Esophagus squamous epithelium (tissue), 5 donors: ENCODE measurements around the gene CSHL1. TPM values are rescaled to one million over a fixed set of nuclear protein-coding genes. Genes with fewer than 3 reads are reported as not detected.

Source experiments
- DNase-seq: peaks from one replicate; lab custom pipeline; 2025; lab: John Stamatoyannopoulos, UW
- H3K27ac ChIP-seq, 4 donors: fragments of 200-600 bp; sonication (generic); one replicate each; pipeline ENCODE4 v1.5.1; 2016 to 2019; ENCODE audit warnings: mild to moderate bottlenecking in 1 of 4
- H3K27me3 ChIP-seq, 4 donors: fragments of 200-600 bp; sonication (generic); 1 replicate in 3 of 4; 2 replicates in 1 of 4; pipeline versions ENCODE4 v1.5.1 to v1.6.0; 2017 to 2021; ENCODE audit warnings: antibody characterized with exemption in 1 of 4
- H3K36me3 ChIP-seq, 3 donors: fragments of 200-600 bp; sonication (generic); one replicate each; pipeline ENCODE4 v1.5.1; 2016 to 2019
- H3K4me1 ChIP-seq, 3 donors: fragments of 200-600 bp; sonication (generic); one replicate each; pipeline ENCODE4 v1.5.1; 2017 to 2019
- H3K4me3 ChIP-seq, 4 donors: fragments of 200-600 bp; sonication (generic); 1 replicate in 3 of 4; 2 replicates in 1 of 4; pipeline ENCODE4 v1.5.1; 2016 to 2019; ENCODE audit warnings: mild to moderate bottlenecking in 2 of 4, moderate library complexity in 1 of 4
- H3K9me3 ChIP-seq, 3 donors: fragments of 200-600 bp; sonication (generic); one replicate each; pipeline ENCODE4 v1.5.1; 2016 to 2019
- CTCF ChIP-seq, 6 experiments: fragments of 450-650 bp in 4 of 6; fragments of 200-600 bp in 2 of 6; sonication (generic) in 2 of 6; IDR thresholded peaks; one replicate each; pipeline ENCODE4 v1.5.1; 2016 to 2019; ENCODE audit warnings: antibody characterized with exemption in 6 of 6, mild to moderate bottlenecking in 4 of 6, moderate library complexity in 4 of 6
- POLR2A ChIP-seq, 4 donors: fragments of 450-650 bp; IDR thresholded peaks; one replicate each; pipeline ENCODE4 v1.6.1; 2017; ENCODE audit warnings: antibody characterized with exemption in 4 of 4, mild to moderate bottlenecking in 4 of 4, moderate library complexity in 3 of 4
- whole genome bisulfite sequencing, 2 donors: methylation state at CpG; one replicate each; pipeline ENCODE4 v1.1.5; 2018; 5-methylcytosine and 5-hydroxymethylcytosine counted together
- intact Hi-C: fragments of 100-400 bp; cut with DNase I; formaldehyde crosslinking; loops from one replicate; pipeline ENCODE4 v1.15.0; 2022
- total RNA-seq, 4 donors: library from RNA; depleted of rRNA; stranded (reverse); fragments of >200 nt; gene quantifications; one replicate each; pipeline ENCODE4 v1.1.0, GENCODE V29; 2016
- donor health status: DM: yes; HTN: yes; CAD: no.

The CSHL1 gene
- total RNA-seq, 4 donors from 2014 or later = not detected

- no peak for TF ChIP-seq POLR2A (IDR thresholded peaks at IDR 0.05)
- TF ChIP-seq CTCF (IDR thresholded peaks at IDR 0.05) = no peak
- no peak for DNase-seq
- intact Hi-C loops = no loop called here
- H3K4me1 ChIP-seq = no peaks in the 10 kb centered on the region
- H3K9me3 ChIP-seq = no peaks in the 10 kb centered on the region
- no peak overlapping the region for H3K4me3 ChIP-seq
- WGBS, 2 donors = 77% methylated on average over 6 to 11 of the region's 11 CpGs
- H3K27me3 ChIP-seq = peaks cover 0 to 19% (median 0%) of the 10 kb centered on the region in 4 donors
- H3K27ac ChIP-seq = no peak overlapping the region
- no peaks in the 10 kb centered on the region for H3K36me3 ChIP-seq
These were observed 44.2 kb upstream of the CSHL1 start for GRCh38 chr17:63955232-63955631.

- Histone ChIP-seq H3K9me3 (no peaks in the 10 kb centered on the region), H3K4me1 (no peaks in the 10 kb centered on the region), H3K4me3 (no peak overlapping the region), H3K27ac (no peak overlapping the region), H3K36me3 (no peaks in the 10 kb centered on the region), H3K27me3 (peaks cover 0 to 20% (median 0%) of the 10 kb centered on the region in 4 donors)
- no peak for DNase-seq
- intact Hi-C loops = no loop called here
- TF ChIP-seq POLR2A (IDR thresholded peaks at IDR 0.05) (no peak), CTCF (IDR thresholded peaks at IDR 0.05) (no peak)
- WGBS, 2 donors = 53 to 60% methylated on average over 5 to 6 of the region's 11 CpGs
These were observed 43.5 kb upstream of the CSHL1 start for GRCh38 chr17:63954402-63955063.

DNA sequence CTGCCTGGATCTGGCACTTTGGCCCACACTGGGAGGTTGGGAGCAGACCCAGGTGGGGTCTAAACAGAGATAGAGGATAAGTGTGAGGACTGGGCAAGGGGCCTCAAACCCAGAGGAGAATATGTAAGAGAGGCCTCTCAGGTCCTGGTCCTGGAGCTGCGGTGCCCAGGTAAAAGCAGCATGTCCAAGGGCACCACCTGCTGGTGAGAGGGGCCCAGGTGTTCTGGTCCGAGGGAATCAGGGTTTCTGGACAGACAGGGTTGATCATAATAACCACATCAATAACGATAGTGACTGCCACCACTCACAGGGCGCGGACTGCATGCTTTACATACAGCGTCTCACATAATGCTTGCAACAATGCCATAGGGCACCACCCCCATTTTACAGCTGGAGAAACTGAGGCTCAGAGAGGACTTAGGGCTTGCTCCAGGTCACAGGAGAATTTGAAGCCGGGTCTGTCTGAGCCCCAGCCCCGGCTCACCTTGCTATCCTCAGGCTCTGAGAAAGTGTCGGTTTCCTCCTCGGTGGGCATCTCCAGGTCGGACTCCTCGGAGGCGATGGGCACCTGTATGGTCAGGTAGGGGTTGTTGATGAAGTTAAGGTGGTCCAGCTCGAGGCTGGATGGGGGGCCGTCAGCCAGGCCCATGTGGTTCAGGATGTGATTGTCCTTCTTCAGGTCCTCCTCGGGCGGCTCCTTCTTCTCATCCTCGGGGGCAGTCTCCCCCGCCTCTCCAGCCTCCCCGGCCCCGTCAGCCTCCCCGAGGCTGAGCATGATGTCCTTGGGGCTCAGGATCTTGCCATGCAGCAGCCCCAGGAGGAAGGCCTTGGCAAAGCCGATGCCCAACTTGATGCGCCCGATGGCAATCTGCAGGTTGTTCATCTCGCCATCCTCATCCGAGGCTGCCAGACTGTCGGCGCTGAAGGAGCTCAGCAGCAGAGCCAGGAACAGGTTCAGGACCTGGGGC lies 40.2 kb upstream of the CSHL1 start:
- intact Hi-C loops = no loop called here
- WGBS, 2 donors = 80 to 84% methylated on average over 10 of the region's 29 CpGs
- H3K4me3 ChIP-seq = no peak overlapping the region
- H3K9me3 ChIP-seq = no peaks in the 10 kb centered on the region
- DNase-seq = no peak
- H3K27me3 ChIP-seq = peaks cover 0 to 37% (median 0%) of the 10 kb centered on the region in 4 donors
- peak; percentile 21 to 61 (median 42) for TF ChIP-seq CTCF (IDR thresholded peaks at IDR 0.05)
- no peak for TF ChIP-seq POLR2A (IDR thresholded peaks at IDR 0.05)
- H3K36me3 ChIP-seq = no peaks in the 10 kb centered on the region
- peaks cover 0 to 8% (median 0%) of the 10 kb centered on the region in 3 donors for H3K4me1 ChIP-seq
- H3K27ac ChIP-seq = no peak overlapping the region

- peaks cover 0 to 11% (median 0%) of the 10 kb centered on the region in 3 donors for H3K4me1 ChIP-seq
- H3K36me3 ChIP-seq = no peaks in the 10 kb centered on the region
- WGBS, 2 donors = 58 to 68% methylated on average over 12 to 13 of the region's 18 CpGs
- H3K27ac ChIP-seq = no peak overlapping the region
- no peak overlapping the region for H3K4me3 ChIP-seq
- no peaks in the 10 kb centered on the region for H3K9me3 ChIP-seq
- TF ChIP-seq CTCF (IDR thresholded peaks at IDR 0.05) (no peak), POLR2A (IDR thresholded peaks at IDR 0.05) (no peak)
- intact Hi-C loops = no loop called here
- DNase-seq = no peak
- peaks cover 0 to 37% (median 0%) of the 10 kb centered on the region in 4 donors for H3K27me3 ChIP-seq
These were observed 38.7 kb upstream of the CSHL1 start for GRCh38 chr17:63949576-63950250.
